Neural cell (in vitro differentiated cells): Measurements from ENCODE around the gene PMEL. TPM values are rescaled to one million over a fixed set of nuclear protein-coding genes. Genes with fewer than 3 reads are reported as not detected.
"Not testable (repeated sequence)": the region's sequence is repeated elsewhere in the genome, so short reads cannot be mapped to it uniquely, and the experiment has no call there.

Experiments used
- H2AFZ ChIP-seq: fragments of 200-600, 300-800 bp; sonication (generic), shearing (Covaris generic); 2 replicates; pipeline ENCODE4 v1.6.0; 2014; ENCODE audit warnings: low read depth, mild to moderate bottlenecking, antibody characterized with exemption, low read length, moderate library complexity
- H3F3A ChIP-seq: fragments of 200-600 bp; shearing (Covaris generic); 2 replicates; pipeline ENCODE4 v1.6.1; 2016; ENCODE audit warnings: mild to moderate bottlenecking, moderate library complexity, mixed read lengths, antibody characterized with exemption, low read length; ENCODE audit not compliant: insufficient read depth, poor library complexity, severe bottlenecking
- H3K27ac ChIP-seq: fragments of 200-600, 300-800 bp; sonication (generic), shearing (Covaris generic); 2 replicates; pipeline ENCODE4 v1.5.1; 2014; ENCODE audit warnings: mild to moderate bottlenecking, low read length, moderate library complexity
- H3K27me3 ChIP-seq: fragments of 300-800, 200-600 bp; sonication (generic), shearing (Covaris generic); 2 replicates; pipeline ENCODE4 v1.6.0; 2014; ENCODE audit warnings: mild to moderate bottlenecking, low read depth, low read length, moderate library complexity; ENCODE audit not compliant: insufficient read depth
- H3K36me3 ChIP-seq: fragments of 300-800, 200-600 bp; sonication (generic), shearing (Covaris generic); 2 replicates; pipeline ENCODE4 v1.5.1; 2014; ENCODE audit warnings: mild to moderate bottlenecking, antibody characterized with exemption, low read length, moderate library complexity; ENCODE audit not compliant: insufficient read depth
- H3K4me2 ChIP-seq: fragments of 300-800, 200-600 bp; sonication (generic), shearing (Covaris generic); 2 replicates; pipeline ENCODE4 v1.6.0; 2014; ENCODE audit warnings: mild to moderate bottlenecking, low read length
- H3K4me3 ChIP-seq: fragments of 300-800, 200-600 bp; sonication (generic), shearing (Covaris generic); 2 replicates; pipeline ENCODE4 v1.5.1; 2014; ENCODE audit warnings: mild to moderate bottlenecking, low read length, moderate library complexity
- H3K79me2 ChIP-seq: fragments of 200-600 bp; shearing (Covaris generic); replicated peaks from 2 replicates; pipeline ENCODE4 v1.6.0; 2014; ENCODE audit warnings: mild to moderate bottlenecking, low read length, moderate library complexity; ENCODE audit not compliant: insufficient read depth
- H3K9ac ChIP-seq: fragments of 300-800, 200-600 bp; sonication (generic), shearing (Covaris generic); 2 replicates; pipeline ENCODE4 v1.6.1; 2016; ENCODE audit warnings: mild to moderate bottlenecking, low read length, mixed read lengths
- H3K9me2 ChIP-seq: fragments of 200-600 bp; shearing (Covaris generic); 2 replicates; pipeline ENCODE4 v1.6.1; 2016; ENCODE audit warnings: mild to moderate bottlenecking, low read length, mixed read lengths; ENCODE audit not compliant: insufficient read depth
- H3K9me3 ChIP-seq: fragments of 200-600, 300-800 bp; sonication (generic), shearing (Covaris generic); 2 replicates; pipeline ENCODE4 v1.6.1; 2016; ENCODE audit warnings: mild to moderate bottlenecking, mixed run types, low read length, moderate library complexity, mixed read lengths
- H4K20me1 ChIP-seq: fragments of 200-600 bp; shearing (Covaris generic); 2 replicates; pipeline ENCODE4 v1.6.1; 2016; ENCODE audit warnings: mild to moderate bottlenecking, mixed run types; ENCODE audit not compliant: insufficient read depth
- CTCF ChIP-seq: fragments of 450-650 bp; IDR thresholded peaks from 2 replicates; pipeline ENCODE4 v1.5.1; 2014; ENCODE audit warnings: antibody characterized with exemption, mild to moderate bottlenecking, moderate library complexity; ENCODE audit not compliant: poor library complexity, severe bottlenecking
- EP300 ChIP-seq: fragments of 450-650 bp; conservative IDR thresholded peaks from 2 replicates; pipeline ENCODE4 v1.6.1; 2014; ENCODE audit warnings: antibody characterized with exemption, mild to moderate bottlenecking, moderate library complexity; ENCODE audit not compliant: poor library complexity, severe bottlenecking
- EZH2 ChIP-seq: fragments of 200-600, 300-800 bp; shearing (Covaris generic), sonication (generic); IDR thresholded peaks from 2 replicates; pipeline ENCODE4 v1.6.1; 2014; ENCODE audit warnings: antibody characterized with exemption, low read length, borderline replicate concordance, mild to moderate bottlenecking; ENCODE audit not compliant: insufficient read depth, poor library complexity, severe bottlenecking
- MXI1 ChIP-seq: fragments of 450-650 bp; conservative IDR thresholded peaks from 2 replicates; pipeline ENCODE4 v1.6.1; 2014; ENCODE audit warnings: antibody characterized with exemption, mild to moderate bottlenecking; ENCODE audit not compliant: poor library complexity, severe bottlenecking
- POLR2AphosphoS5 ChIP-seq: IDR thresholded peaks from 2 replicates; pipeline ENCODE4 v1.6.1; 2012
- RAD21 ChIP-seq: fragments of 450-650 bp; conservative IDR thresholded peaks from 2 replicates; pipeline ENCODE4 v1.6.1; 2014; ENCODE audit warnings: antibody characterized with exemption, mild to moderate bottlenecking, moderate library complexity
- REST ChIP-seq: IDR thresholded peaks from 2 replicates; pipeline ENCODE4 v1.6.1; 2012; ENCODE audit warnings: borderline replicate concordance
- SMC3 ChIP-seq: fragments of 450-650 bp; conservative IDR thresholded peaks from 2 replicates; pipeline ENCODE4 v1.6.1; 2014; ENCODE audit warnings: antibody characterized with exemption, mild to moderate bottlenecking, moderate library complexity; ENCODE audit not compliant: poor library complexity
- TAF1 ChIP-seq: IDR thresholded peaks from 2 replicates; pipeline ENCODE4 v1.6.1; 2012; ENCODE audit warnings: low read depth
- polyA plus RNA-seq: library from polyadenylated mRNA; depleted of rRNA; stranded (reverse); fragments of >200 nt; gene quantifications from 2 replicates; pipeline ENCODE4 v1.2.3, GENCODE V29; 2014

The PMEL gene
- polyA plus RNA-seq, 1 donor from 2014 or later = not detected

- Histone ChIP-seq H3K9ac (no peak overlapping the region), H3F3A (no peaks in the 10 kb centered on the region), H3K36me3 (no peaks in the 10 kb centered on the region), H2AFZ (no peak overlapping the region), H3K27ac (no peak overlapping the region), H3K79me2 (peaks cover 10% of the 10 kb centered on the region), H4K20me1 (no peaks in the 10 kb centered on the region), H3K4me2 (no peak overlapping the region), H3K27me3 (no peaks in the 10 kb centered on the region), H3K4me3 (no peak overlapping the region), H3K9me3 (no peaks in the 10 kb centered on the region), H3K9me2 (no peaks in the 10 kb centered on the region)
- no peak for TF ChIP-seq TAF1
- TF ChIP-seq POLR2AphosphoS5 = no peak
- TF ChIP-seq REST = no peak
Measured at GRCh38 chr12:55984861-55985260, 19.0 kb upstream of the PMEL start.

- TF ChIP-seq EZH2 = no peak
- Histone ChIP-seq H4K20me1 (no peaks in the 10 kb centered on the region), H3K36me3 (no peaks in the 10 kb centered on the region), H3K9ac (no peak overlapping the region), H3K4me3 (no peak overlapping the region), H3F3A (no peaks in the 10 kb centered on the region), H3K79me2 (peaks cover 14% of the 10 kb centered on the region), H3K4me2 (no peak overlapping the region), H3K27me3 (no peaks in the 10 kb centered on the region), H3K9me3 (no peaks in the 10 kb centered on the region), H3K9me2 (no peaks in the 10 kb centered on the region), H2AFZ (no peak overlapping the region), H3K27ac (no peak overlapping the region)
Measured at GRCh38 chr12:55983232-55983842, 17.5 kb upstream of the PMEL start.

GRCh38 chr12:55982319-55982936 lies 16.6 kb upstream of the PMEL start:
- H3K9me3 ChIP-seq = no peaks in the 10 kb centered on the region
- H3K4me2 ChIP-seq = no peak overlapping the region
- H4K20me1 ChIP-seq = no peaks in the 10 kb centered on the region
- H3K4me3 ChIP-seq = no peak overlapping the region
- peaks cover 20% of the 10 kb centered on the region for H3K79me2 ChIP-seq
- H3K9ac ChIP-seq = no peak overlapping the region
- H3K36me3 ChIP-seq = no peaks in the 10 kb centered on the region
- TF ChIP-seq CTCF (no peak), MXI1 (no peak), TAF1 (no peak), EP300 (no peak), REST (no peak), POLR2AphosphoS5 (no peak), SMC3 (no peak), RAD21 (no peak), EZH2 (no peak)
- H3K27me3 ChIP-seq = no peaks in the 10 kb centered on the region
- no peak overlapping the region for H3K27ac ChIP-seq
- H2AFZ ChIP-seq = no peak overlapping the region
- no peaks in the 10 kb centered on the region for H3K9me2 ChIP-seq
- no peaks in the 10 kb centered on the region for H3F3A ChIP-seq

- H2AFZ ChIP-seq, H4K20me1 ChIP-seq, H3K27ac ChIP-seq, H3F3A ChIP-seq, H3K27me3 ChIP-seq, H3K4me2 ChIP-seq, H3K9me3 ChIP-seq, H3K9ac ChIP-seq, H3K9me2 ChIP-seq, H3K36me3 ChIP-seq, H3K4me3 ChIP-seq: not testable (repeated sequence)
- peaks cover 26% of the 10 kb centered on the region for H3K79me2 ChIP-seq
Measured at GRCh38 chr12:55981882-55982281, 16.0 kb upstream of the PMEL start.
